ENCODE measurements around the gene LRRC63.
"Not testable (repeated sequence)": the region's sequence is repeated elsewhere in the genome, so short reads cannot be mapped to it uniquely, and the experiment has no call there.

Gene LRRC63

GRCh38 chr13:46211116-46211482, 629 bp upstream of the LRRC63 start:
- H3K27ac ChIP-seq, result peak overlapping the region in 12 of 21 experiments; percentile 18 to 78 (median 54)
- H3K4me3 ChIP-seq, result peak overlapping the region; percentile 29 to 55 (median 34)

GRCh38 chr13:46213242-46213641, 1.5 kb downstream of the LRRC63 start:
- H3K4me3 ChIP-seq, result no peak overlapping the region
- H3K27ac ChIP-seq, result no peak overlapping the region

- H3K27ac ChIP-seq, result not testable (repeated sequence)
Measured at GRCh38 chr13:46214741-46215140, 3.0 kb downstream of the LRRC63 start.

GRCh38 chr13:46220234-46220633, 8.5 kb downstream of the LRRC63 start:
- not testable (repeated sequence) for H3K27ac ChIP-seq, H3K4me3 ChIP-seq

More at GRCh38 chr13:46214741-46215140, 3.0 kb downstream of the LRRC63 start:
- H3K4me3 ChIP-seq, result not testable (repeated sequence)

GRCh38 chr13:46229251-46229650, 17.5 kb downstream of the LRRC63 start:
- no peak overlapping the region for H3K27ac ChIP-seq
- H3K4me3 ChIP-seq, result no peak overlapping the region

- H3K27ac ChIP-seq, result no peak overlapping the region
- no peak overlapping the region for H3K4me3 ChIP-seq
Measured at GRCh38 chr13:46232281-46232680, 20.6 kb downstream of the LRRC63 start.

- H3K4me3 ChIP-seq, result no peak overlapping the region
Measured at GRCh38 chr13:46235286-46235685, 23.6 kb downstream of the LRRC63 start.

GRCh38 chr13:46265292-46265691, 53.6 kb downstream of the LRRC63 start:
- Histone ChIP-seq H3K27ac (no peak overlapping the region), H3K4me3 (no peak overlapping the region)

More at GRCh38 chr13:46235286-46235685, 23.6 kb downstream of the LRRC63 start:
- H3K27ac ChIP-seq, result no peak overlapping the region

GRCh38 chr13:46267166-46267565, 55.4 kb downstream of the LRRC63 start:
- H3K27ac ChIP-seq, result no peak overlapping the region
- no peak overlapping the region for H3K4me3 ChIP-seq

- no peak overlapping the region for H3K4me3 ChIP-seq
- H3K27ac ChIP-seq, result no peak overlapping the region
Measured at GRCh38 chr13:46270416-46270815, 58.7 kb downstream of the LRRC63 start.

GRCh38 chr13:46274094-46274698, 62.5 kb downstream of the LRRC63 start:
- H3K4me3 ChIP-seq, result no peak overlapping the region
- no peak overlapping the region for H3K27ac ChIP-seq

- Histone ChIP-seq H3K27ac (no peak overlapping the region), H3K4me3 (no peak overlapping the region)
Measured at GRCh38 chr13:46278474-46278873, 66.7 kb downstream of the LRRC63 start.

- Histone ChIP-seq H3K4me3 (no peak overlapping the region), H3K27ac (no peak overlapping the region)
Measured at GRCh38 chr13:46281779-46282178, 70.1 kb downstream of the LRRC63 start.

GRCh38 chr13:46283912-46284824, 72.4 kb downstream of the LRRC63 start:
- not testable (repeated sequence) for H3K4me3 ChIP-seq, H3K27ac ChIP-seq

GRCh38 chr13:46286972-46287371, 75.2 kb downstream of the LRRC63 start:
- H3K4me3 ChIP-seq, result no peak overlapping the region
- H3K27ac ChIP-seq, result no peak overlapping the region

GRCh38 chr13:46288570-46289259, 77.0 kb downstream of the LRRC63 start:
- Histone ChIP-seq H3K27ac (no peak overlapping the region), H3K4me3 (no peak overlapping the region)

GRCh38 chr13:46289260-46289955, 77.7 kb downstream of the LRRC63 start:
- no peak overlapping the region for H3K27ac ChIP-seq

GRCh38 chr13:46290434-46290833, 78.7 kb downstream of the LRRC63 start:
- Histone ChIP-seq H3K27ac (no peak overlapping the region), H3K4me3 (no peak overlapping the region)

More at GRCh38 chr13:46289260-46289955, 77.7 kb downstream of the LRRC63 start:
- H3K4me3 ChIP-seq, result no peak overlapping the region

GRCh38 chr13:46293436-46293835, 81.7 kb downstream of the LRRC63 start:
- Histone ChIP-seq H3K4me3 (no peak overlapping the region), H3K27ac (peak overlapping the region in 1 of 21 experiments; percentile 83)
